ENCODE measurements around the gene POLRMT.

The POLRMT gene

DNA sequence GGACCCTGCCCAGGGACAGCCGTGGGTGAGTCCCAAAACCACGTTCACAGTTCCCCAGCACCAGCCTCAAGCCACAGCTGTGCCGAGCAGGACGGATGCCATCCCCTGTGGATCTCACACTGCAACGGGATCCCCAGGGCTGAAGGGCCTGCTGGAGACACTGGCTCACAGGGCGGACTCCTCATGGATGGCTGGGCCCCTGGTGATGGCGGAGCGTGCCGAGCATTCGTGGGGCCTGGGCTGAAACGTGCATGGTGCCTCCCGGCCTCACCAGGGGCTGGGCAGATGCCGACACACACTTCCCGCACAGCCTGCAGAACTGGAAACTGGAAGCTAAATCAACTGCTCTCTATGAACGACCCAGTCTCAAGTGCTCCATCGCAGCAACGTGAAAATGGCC, 20.1 kb upstream of the POLRMT start:
- TF ChIP-seq, protein P1, sequence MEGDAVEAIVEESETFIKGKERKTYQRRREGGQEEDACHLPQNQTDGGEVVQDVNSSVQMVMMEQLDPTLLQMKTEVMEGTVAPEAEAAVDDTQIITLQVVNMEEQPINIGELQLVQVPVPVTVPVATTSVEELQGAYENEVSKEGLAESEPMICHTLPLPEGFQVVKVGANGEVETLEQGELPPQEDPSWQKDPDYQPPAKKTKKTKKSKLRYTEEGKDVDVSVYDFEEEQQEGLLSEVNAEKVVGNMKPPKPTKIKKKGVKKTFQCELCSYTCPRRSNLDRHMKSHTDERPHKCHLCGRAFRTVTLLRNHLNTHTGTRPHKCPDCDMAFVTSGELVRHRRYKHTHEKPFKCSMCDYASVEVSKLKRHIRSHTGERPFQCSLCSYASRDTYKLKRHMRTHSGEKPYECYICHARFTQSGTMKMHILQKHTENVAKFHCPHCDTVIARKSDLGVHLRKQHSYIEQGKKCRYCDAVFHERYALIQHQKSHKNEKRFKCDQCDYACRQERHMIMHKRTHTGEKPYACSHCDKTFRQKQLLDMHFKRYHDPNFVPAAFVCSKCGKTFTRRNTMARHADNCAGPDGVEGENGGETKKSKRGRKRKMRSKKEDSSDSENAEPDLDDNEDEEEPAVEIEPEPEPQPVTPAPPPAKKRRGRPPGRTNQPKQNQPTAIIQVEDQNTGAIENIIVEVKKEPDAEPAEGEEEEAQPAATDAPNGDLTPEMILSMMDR (IDR thresholded peaks at IDR 0.05; ENCODE audit: unreplicated experiment in 3 of 3): no peak
- Mint-ChIP-seq H3K27ac (no peak overlapping the region), H3K4me3 (no peak overlapping the region), H3K4me1 (peaks cover 20% of the 10 kb centered on the region), H3K27me3 (ENCODE audit: low read depth) (no peaks in the 10 kb centered on the region), H3K36me3 (ENCODE audit: low read depth) (peaks cover 7% of the 10 kb centered on the region), H3K9me3 (no peaks in the 10 kb centered on the region)

- no peak overlapping the region for H3K27ac Mint-ChIP-seq
- H3K4me3 Mint-ChIP-seq: no peak overlapping the region
- peaks cover 7% of the 10 kb centered on the region for H3K36me3 Mint-ChIP-seq (ENCODE audit: low read depth)
- peaks cover 20% of the 10 kb centered on the region for H3K4me1 Mint-ChIP-seq
- H3K9me3 Mint-ChIP-seq: no peaks in the 10 kb centered on the region
- no peaks in the 10 kb centered on the region for H3K27me3 Mint-ChIP-seq (ENCODE audit: low read depth)
- TF ChIP-seq, protein P1 (IDR thresholded peaks at IDR 0.05; ENCODE audit: unreplicated experiment in 3 of 3): no peak
Observed at GRCh38 chr19:652467-653389, 19.4 kb upstream of the POLRMT start.

- TF ChIP-seq, protein P1 (IDR thresholded peaks at IDR 0.05; ENCODE audit: unreplicated experiment in 3 of 3): no peak
- Mint-ChIP-seq H3K27me3 (ENCODE audit: low read depth) (no peaks in the 10 kb centered on the region), H3K9me3 (no peaks in the 10 kb centered on the region), H3K4me1 (peaks cover 20% of the 10 kb centered on the region), H3K4me3 (no peak overlapping the region), H3K27ac (no peak overlapping the region), H3K36me3 (ENCODE audit: low read depth) (peaks cover 7% of the 10 kb centered on the region)
Observed at GRCh38 chr19:651991-652390, 18.7 kb upstream of the POLRMT start.

DNA sequence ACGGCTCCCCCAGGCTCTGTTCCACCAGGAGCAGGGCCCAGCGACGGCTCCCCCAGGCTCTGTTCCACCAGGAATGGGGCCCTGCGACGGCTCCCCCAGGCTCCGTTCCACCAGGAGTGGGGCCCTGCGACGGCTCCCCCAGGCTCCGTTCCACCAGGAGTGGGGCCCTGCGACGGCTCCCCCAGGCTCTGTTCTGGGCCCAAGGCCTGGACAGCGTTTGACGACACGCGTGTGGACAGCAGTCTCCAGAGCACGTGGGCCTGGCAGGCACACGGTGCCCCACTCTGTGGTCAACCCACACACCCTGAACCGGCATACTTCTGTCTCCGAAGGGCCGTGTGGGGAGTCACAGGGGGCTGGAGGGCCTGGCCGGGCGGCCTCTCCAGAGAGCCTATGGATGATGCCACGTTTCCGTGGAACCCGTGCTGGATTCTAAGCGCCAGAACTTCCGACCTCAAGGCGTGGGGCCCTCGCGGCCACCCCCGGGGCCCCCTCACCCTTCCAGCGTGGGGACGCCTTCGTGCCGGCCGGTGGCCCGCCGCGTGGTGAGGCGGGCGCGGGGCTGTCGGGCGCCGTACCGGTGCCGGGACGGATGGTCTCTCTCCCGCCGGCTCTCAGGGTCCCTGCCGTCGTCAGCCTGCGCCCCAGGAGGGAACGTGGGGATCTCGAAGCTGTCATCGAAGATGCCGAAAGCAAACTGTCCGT, 17.9 kb upstream of the POLRMT start:
- H3K4me3 Mint-ChIP-seq: no peak overlapping the region

GRCh38 chr19:650121-650520, 16.8 kb upstream of the POLRMT start:
- no peak overlapping the region for H3K4me3 Mint-ChIP-seq
- H3K4me1 Mint-ChIP-seq: peaks cover 6% of the 10 kb centered on the region
- no peaks in the 10 kb centered on the region for H3K27me3 Mint-ChIP-seq (ENCODE audit: low read depth)
- H3K27ac Mint-ChIP-seq: no peak overlapping the region
- H3K9me3 Mint-ChIP-seq: no peaks in the 10 kb centered on the region
- peaks cover 11% of the 10 kb centered on the region for H3K36me3 Mint-ChIP-seq (ENCODE audit: low read depth)
- TF ChIP-seq, protein P1 (IDR thresholded peaks at IDR 0.05; ENCODE audit: unreplicated experiment in 3 of 3): no peak

More for the DNA sequence above, 17.9 kb upstream of the POLRMT start:
- Mint-ChIP-seq H3K27me3 (ENCODE audit: low read depth) (no peaks in the 10 kb centered on the region), H3K36me3 (ENCODE audit: low read depth) (peaks cover 8% of the 10 kb centered on the region), H3K9me3 (no peaks in the 10 kb centered on the region), H3K4me1 (peaks cover 18% of the 10 kb centered on the region), H3K27ac (no peak overlapping the region)
- TF ChIP-seq, protein P1 (IDR thresholded peaks at IDR 0.05; ENCODE audit: unreplicated experiment in 3 of 3): no peak

All from nephron (organoid).